HG02870 (cell line): ENCODE measurements around the gene TSPAN9.

ENCODE experiments used
- ATAC-seq: cut with Tn5 transposase; IDR thresholded peaks from one replicate; pipeline ENCODE4 v1.9.1; 2021; ENCODE audit warnings: mild to moderate bottlenecking, moderate library complexity; ENCODE audit not compliant: unreplicated experiment

Gene TSPAN9, protein sequence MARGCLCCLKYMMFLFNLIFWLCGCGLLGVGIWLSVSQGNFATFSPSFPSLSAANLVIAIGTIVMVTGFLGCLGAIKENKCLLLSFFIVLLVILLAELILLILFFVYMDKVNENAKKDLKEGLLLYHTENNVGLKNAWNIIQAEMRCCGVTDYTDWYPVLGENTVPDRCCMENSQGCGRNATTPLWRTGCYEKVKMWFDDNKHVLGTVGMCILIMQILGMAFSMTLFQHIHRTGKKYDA

DNA sequence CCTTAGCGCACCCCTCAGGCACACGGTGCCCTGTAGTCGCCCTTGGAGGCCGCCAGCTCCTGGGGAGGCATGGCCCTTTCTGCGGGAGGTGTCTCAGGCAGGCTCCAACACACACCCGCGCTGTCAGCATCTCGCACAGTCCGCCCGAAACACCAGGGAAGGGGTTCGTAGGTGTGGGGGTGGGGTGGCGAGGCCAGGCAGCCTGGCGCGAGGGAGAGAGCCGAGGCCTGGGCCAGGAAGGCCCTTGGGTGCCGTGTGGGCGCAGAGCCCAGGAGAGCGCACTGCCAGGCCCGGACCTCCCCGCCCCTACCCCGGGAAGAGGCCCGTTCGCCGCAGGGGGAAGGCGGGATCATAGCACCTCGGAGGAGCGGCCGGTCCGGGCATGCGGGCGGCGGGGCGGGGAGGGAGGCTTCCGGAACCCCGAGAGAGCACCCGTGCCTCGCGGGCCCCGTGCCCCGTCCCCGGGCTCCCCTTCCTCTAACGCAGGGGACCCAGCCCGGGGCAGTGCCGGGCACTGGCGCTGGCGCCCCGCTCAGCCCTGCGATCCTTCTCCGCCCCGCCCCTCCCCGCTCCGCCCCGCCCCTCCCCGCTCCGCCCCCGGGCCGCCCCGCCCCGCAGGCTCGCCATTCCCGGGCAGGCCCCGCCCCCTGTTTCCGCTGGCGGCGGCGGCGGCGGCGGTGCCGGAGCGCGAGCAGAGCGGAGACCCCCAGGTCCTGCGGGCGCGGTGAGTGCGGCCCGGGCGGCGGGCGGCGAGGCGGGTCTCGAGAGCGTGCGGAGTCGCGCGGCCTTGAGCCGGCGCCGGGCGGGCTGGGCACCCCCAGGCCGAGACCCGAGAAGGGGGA is at the start of gene TSPAN9:
Gene TSPAN9 (plus strand): TSS at position 650 of the 842 bp plus-strand sequence. CDS start 123,815 bp downstream, outside the sequence.
- peak; percentile 62 for ATAC-seq

DNA sequence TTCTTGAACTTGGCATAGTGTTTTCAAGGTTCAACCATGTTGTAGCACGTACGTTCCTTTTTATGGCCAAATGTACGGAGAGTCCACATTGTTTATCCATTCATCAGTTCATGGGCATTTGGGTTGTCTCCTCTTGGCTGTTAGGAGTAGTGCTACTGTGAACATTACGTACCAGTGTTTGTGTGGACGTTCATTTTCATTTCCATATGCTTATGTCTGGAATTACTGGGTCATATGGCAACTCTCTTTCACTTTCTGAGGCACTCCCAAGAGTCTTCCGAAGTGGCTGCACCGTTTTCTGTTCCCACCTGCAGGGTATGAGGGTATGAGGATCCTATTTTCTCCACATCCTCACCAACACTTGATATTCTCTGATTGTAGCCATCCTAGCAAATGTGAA is 49.1 kb upstream of the TSPAN9 start:
- ATAC-seq, result no peak

DNA sequence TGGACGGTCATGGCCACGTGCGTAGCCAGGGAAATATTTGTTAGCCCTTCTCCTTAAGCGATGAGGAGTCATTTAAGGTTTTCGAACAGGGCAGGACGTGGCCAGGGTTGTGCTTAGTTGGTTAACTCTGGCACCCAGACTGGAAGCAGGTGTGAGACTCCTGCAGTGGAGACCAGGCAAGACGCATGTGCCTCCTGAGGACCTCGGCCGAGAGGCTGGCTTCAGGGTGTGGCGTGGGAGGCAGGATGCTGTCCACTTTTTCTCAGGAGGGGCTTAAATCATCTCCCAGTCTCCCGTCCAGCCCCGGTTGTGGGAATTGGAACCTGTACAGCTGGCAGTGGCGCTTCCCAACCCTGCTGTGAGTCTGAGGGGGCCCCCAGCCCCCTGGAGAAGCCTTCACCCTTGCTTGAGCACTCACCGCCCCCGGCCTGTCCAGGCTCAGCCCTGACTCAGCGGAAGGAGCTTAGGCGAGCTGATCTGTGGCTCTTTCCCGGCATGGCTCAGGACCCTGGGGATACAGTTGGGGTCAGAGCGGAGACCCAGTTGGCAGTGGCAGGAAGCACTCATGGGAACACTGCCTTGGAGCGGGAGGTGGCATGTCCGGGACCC is 46.3 kb upstream of the TSPAN9 start:
- ATAC-seq, result no peak

- ATAC-seq, result no peak
Observed at GRCh38 chr12:3032161-3032560, 45.0 kb upstream of the TSPAN9 start.

GRCh38 chr12:3032770-3033538 is 44.2 kb upstream of the TSPAN9 start:
- no peak for ATAC-seq

- ATAC-seq, result no peak
Observed at GRCh38 chr12:3033539-3033867, 43.7 kb upstream of the TSPAN9 start.

DNA sequence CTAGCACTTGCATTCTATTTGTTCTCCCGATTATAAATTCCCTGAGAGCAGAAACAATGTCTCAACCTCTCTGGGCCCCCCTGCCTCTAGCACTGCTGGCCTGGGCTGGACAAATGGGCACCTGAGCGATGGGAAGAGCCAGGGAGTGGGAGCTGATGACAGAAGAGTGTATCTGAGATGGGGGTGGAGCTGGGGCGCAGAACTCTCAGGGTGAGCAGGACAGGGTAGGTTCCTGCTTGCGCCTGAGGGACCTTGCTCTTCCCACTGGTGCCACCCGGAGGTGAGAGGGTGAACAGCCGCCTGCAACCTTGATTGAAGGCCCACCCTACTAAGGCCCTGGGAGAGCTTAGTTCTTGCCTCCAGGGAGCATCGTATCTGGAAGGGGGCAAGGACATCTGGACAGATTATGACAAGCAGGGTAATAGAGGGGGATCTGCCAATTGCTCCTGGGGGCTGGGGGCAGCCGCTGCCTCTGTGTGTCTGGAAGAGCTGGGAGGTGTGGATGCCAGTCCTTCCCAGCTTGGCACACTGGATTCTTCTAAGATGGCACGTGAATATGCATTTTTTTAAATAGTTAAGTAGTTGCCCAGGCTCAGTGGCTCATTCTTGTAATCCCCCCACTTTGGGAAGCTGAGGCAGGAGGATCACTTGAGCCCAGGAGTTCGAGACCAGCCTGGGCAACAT is 43.0 kb upstream of the TSPAN9 start:
- no peak for ATAC-seq

DNA sequence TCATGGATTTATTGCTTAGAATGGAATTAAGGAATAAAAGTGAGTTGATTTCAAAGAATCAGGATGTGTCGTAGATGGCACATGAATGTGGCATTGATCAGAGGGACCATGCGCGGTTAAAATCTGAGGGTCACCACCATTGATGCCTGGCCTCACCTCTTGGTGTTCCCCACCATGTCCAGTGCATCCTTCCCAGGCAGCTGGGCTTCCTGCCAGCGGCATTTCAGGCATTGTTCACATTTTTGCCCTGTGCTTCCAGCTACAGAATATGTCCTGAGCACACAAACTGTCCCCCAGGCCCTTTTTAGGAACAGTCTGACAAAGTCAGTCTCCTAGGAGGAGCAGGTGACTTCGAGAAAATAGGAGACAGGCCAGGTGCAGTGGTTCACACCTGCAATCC is 42.0 kb upstream of the TSPAN9 start:
- ATAC-seq, result no peak

GRCh38 chr12:3035815-3036702 is 41.1 kb upstream of the TSPAN9 start:
- ATAC-seq, result no peak

- no peak for ATAC-seq
Observed at GRCh38 chr12:3036901-3037600, 40.1 kb upstream of the TSPAN9 start.

DNA sequence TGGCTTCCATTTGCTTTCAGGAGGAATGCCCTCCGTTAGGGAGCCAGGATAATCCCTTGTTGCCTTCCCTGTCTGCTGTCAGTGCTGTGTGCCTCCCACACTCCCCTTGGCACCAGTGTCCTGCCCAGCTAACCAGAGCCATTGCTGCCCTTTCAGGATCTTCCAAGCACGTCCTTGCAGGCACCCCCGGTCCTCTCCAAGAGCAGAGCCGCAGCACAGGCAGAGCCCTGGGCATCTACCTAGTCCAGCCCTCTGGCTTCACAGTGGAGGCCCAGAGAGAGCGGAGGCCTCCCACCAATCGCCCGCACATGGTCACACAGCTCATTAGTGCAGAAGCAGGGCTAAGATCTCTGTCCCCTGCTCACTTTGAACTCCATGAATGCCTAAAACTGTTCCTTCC is 39.0 kb upstream of the TSPAN9 start:
- no peak for ATAC-seq

DNA sequence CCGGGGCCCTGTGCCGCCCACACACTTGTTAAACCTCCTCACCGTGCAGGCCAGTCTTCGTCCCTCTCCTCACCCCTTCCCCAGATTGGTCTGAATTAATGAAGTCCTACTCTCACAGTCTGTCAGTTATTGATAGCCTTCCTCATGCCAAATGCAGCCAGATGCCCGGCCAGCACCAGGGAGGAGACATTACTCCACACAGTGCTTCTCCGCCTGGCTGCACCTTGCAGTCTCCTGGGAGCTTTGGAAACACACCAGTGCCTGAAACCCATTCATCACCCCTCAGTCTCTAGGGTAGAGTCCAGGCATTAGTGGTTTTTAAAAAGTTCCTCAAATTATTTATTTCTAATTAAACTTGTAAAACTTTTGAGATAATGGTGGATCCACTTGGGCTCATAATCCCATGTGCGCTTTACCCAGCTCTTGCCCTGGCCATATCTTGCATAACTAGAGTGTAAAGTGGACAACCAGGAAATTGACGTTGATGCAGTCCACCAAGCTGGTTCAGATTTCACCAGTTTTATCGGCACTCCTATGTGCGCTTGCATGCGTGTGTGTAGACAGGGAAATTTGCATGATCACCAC is 38.2 kb upstream of the TSPAN9 start:
- no peak for ATAC-seq

DNA sequence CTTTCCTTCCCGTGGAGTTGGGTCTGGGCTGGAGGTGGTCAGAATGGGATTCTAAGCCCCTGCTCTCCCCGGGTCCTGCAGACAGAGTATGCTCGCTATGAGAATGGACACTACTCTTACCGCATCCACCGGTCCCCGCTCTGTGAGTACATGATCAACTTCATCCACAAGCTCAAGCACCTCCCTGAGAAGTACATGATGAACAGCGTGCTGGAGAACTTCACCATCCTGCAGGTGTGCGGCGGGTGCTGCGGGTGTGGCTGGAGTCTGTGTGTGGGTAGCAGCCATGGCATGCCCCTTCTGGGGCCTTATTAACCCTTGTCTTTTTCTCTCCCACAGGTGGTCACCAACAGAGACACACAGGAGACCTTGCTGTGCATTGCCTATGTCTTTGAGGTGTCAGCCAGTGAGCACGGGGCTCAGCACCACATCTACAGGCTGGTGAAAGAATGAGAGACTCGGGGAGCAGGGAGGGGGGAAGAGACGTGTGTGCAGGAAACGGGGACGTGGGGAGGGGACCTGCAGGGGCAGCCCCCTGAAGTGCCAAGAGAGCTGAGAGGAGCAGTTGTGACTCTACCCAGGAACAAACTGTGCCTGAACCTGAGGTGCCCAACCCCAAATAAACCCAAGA is 37.0 kb upstream of the TSPAN9 start:
- ATAC-seq, result no peak

GRCh38 chr12:3040663-3041544 is 36.3 kb upstream of the TSPAN9 start:
- ATAC-seq, result no peak

GRCh38 chr12:3041558-3042164 is 35.5 kb upstream of the TSPAN9 start:
- ATAC-seq, result no peak

DNA sequence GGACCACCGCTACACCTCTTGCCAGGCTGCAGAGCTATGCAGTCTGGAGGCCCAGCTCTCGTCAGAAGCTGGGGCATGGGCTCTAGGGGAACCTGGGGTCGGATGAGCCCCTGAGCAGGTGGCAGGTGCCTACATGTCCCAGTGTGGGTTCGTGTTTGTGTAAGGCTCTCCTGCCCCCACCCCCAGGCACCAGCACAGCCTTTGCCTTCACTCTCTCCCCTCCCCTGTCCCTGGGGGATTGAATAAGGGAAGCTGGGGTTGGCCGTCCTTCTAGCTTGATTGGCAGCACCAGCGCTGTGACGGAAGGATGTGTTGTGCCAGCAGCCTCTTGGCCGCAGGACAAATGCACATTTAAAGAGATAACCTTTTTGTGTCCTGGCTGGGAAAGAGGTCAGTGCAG is 34.8 kb upstream of the TSPAN9 start:
- ATAC-seq, result no peak

GRCh38 chr12:3042826-3043225 is 34.4 kb upstream of the TSPAN9 start:
- no peak for ATAC-seq
